SKM-1 (cell line): Measurements from ENCODE around the gene PLK5.
"Not testable (repeated sequence)": the region's sequence is repeated elsewhere in the genome, so short reads cannot be mapped to it uniquely, and the experiment has no call there.

Experiments used
- DNase-seq: peaks from one replicate; lab custom pipeline; 2025; ENCODE audit not compliant: unreplicated experiment; lab: John Stamatoyannopoulos, UW

The PLK5 gene, protein sequence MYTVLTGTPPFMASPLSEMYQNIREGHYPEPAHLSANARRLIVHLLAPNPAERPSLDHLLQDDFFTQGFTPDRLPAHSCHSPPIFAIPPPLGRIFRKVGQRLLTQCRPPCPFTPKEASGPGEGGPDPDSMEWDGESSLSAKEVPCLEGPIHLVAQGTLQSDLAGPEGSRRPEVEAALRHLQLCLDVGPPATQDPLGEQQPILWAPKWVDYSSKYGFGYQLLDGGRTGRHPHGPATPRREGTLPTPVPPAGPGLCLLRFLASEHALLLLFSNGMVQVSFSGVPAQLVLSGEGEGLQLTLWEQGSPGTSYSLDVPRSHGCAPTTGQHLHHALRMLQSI

DNA sequence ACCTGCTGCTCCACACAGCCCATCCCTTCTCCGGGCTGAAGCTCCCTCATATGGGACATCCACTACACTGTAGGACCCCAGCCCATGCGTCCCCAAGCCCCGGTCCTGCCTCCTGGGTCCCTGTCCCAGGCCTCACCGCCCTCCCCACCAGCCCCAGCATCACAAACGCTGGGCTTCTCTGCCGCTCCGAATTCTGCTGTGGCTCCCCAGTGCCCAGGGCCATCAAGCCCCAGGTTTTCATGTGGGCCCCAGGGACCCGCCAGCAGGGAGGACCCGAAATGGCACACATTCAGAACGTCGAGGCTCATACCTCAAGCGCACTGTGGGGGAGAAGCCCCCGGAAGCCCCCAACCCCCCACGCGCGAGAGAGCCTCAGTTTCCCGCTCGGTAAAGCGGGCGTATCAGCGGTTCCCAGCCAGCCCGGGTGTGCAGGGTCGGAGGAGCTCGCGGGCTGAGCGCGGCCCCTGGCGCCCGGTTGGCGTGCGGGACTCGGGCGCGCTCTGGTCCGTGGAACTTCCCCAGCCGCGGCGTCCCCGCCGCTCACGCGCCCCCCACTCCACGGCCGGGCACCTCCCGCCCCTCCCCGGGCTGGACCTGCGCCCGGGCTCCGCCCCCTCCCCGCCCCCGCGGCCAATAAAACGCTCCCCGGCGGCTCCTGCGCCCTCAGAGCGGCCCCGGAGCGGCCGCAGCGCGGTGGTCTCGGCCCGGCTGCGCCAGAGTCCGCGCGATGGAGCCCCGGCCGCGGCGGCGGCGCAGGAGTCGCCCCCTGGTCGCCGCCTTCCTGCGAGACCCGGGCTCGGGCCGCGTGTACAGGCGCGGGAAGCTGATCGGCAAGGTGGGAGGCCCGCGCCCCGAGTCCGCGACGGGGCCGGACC lies at the start of gene PLK5:
Gene PLK5, plus strand, starts transcription at position 666 of the 875 bp plus-strand sequence. CDS start 2,920 bp downstream, outside the sequence.
- DNase-seq = no peak

DNA sequence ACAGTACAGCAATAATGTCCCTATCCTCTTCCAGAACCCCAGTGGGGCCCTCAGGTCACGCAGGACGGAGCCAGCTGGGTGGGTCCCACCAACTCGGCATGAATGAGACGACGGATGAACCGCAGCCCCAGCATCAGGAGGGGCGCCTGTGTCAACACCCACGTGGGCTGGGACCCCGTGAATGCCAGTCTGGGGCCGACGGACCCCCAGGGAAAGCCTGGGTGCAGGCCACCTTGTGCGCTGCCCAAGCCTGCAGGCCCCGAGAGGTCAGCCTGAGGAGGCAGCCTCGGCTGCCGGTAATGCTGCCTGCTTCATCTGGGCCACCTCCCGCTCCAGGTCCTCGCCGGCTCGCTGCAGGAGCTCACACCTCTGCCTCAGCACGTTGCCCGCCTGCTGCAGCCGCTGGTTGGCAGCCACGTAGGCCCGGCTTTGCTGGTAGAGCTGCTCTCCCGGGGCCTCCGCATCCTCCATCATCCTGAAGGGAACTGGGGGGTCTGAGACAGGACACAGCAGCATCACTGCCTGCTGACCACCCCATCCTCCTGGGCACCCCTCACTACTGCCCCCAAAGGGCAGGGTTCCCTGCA lies 49.0 kb upstream of the PLK5 start:
- no peak for DNase-seq

DNA sequence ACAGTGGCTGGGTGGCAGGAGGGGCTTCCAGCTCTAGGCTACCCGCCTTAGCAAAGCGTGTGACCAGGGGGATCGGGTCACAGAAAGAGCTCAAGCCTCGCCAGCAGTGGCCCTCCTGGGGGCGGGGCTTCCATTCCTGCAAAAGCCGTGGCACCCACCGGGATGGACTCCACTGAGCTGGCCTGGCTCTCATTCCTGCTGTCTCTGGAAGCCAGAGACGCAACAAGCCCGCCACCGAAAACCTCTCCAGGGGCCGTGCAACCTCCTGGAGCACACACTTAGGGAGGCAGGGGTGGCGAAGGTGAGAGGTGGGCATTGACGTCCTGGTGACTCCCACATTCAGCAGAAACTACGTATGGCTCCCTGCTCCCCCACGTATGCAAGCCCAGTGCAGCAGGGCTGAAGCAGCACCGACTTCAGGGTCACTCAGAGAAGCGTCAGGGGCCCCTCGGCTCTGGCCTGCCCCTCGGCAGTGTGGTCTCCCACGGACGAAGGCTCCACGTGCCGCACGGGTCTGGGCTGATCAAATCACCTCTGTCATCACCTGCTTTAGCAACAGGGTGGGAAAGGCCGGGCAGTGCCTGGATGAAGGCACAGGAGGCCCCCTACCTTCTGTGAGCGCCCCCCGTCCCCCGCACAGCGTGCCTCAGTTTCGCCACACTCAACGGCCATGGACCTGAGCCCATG lies 48.0 kb upstream of the PLK5 start:
- no peak for DNase-seq

DNA sequence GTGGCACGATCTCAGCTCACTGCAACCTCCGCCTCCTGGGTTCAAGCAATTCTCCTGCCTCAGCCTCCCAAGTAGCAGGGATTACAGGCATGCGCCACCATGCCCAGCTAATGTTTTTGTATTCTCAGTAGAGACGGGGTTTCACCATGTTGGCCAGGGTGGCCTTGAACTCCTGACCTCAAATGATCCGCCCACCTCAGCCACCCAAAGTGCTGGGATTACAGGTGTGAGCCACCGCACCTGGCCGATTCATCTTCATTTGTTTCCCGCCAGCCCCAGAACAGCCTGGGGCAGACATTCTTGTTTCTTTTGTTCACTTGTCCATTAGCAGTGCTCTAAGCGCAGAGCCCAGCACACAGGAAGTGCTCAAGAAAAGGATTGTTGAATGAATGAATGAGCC lies 46.8 kb upstream of the PLK5 start:
- not testable (repeated sequence) for DNase-seq

DNA sequence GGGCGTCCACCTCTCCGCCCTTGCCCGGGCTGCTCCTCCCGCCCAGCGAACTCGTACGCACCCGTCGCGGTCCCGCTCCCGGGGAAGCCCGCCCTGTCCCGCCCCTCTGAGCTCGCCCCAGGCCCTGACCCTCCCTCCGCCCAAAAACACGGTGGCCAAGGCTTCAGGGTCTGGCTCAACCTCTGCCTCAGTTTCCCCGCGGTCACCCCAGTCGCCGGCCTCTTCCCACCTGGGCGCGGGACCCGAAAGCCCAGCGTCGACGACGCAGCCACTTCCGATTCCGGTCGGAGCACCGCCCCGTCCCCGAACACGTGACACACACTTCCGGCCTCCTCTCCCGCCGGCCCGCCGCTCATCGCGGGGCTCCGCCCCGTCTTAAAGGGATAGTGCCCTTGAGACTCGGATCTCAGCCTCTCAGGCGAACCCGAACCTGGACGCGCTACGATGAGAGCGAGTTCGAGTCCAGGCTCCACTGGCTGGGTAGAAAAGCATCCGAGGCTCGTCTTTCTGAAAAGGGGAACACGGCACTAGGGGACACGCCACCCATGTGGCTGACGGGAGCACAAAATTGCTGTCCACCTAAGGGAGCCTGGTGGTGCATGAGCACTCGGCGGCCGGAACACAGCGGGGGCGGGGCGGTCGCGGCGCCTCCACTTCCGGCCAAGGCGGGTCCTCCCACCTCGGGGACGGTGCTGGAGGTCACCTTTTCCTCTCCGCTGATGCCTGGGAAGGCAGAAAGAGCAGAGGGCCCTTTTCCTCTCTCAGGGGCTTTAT lies 44.8 kb upstream of the PLK5 start, which contains the start of gene C19orf25:
Gene C19orf25, minus strand, starts transcription at position 282 of the 774 bp plus-strand sequence. CDS start 312 bp downstream, outside the sequence.
- DNase-seq = peak; percentile 87

DNA sequence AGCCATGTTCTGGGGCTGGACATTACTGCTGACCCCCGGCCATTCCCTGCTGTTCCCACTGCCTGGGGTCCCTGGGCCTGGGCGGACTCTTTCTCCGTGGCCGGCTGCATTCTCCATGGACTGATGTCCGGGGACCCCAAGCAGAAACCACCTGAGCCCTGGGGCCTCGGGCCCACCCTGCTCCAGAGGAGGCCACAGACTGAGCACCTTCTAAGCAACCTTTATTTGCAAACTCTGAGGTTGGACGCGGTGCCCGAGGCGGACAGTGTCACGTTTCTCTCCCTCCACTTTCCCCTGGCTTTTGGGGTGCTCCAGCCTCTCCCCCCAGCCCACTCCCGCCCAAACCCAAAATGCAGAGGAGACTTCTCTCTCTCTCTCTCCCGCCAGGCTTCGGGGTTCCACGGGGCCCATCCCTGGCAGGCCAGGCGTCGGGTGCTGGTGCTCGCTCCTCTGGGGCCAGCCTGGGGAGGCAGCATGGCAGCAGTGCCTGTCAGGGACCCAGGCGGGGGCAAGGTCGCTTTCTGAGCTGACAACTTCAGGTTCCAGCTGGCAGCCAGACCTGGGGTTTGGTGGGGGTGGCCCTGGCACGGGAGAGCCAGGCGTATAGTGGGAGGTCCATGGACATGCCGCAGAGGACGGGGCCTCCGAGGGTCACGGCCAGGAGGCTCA lies 42.5 kb upstream of the PLK5 start:
- DNase-seq = no peak

DNA sequence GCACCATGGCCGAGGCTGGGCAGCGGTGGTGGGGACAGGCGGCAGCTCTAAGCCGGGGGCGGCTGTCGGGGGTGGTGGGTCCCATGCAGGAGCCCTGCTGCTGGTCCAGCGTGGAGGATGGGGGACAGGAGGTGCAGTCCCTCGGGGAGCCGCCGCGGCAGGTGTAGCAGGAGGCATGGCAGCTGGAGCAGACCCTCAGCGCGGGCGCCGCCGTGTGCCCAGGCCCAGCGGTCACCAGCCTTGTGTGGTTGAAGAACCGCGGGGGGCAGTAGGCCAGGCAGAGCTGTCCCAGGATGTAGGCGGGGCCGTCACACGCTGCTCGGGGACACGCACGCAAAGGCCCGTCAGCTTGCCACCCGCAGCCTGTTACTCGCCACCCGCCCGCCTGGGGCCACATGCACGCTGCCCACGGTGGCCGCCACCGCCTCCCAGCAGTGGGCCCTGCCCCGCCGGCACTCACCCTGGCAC lies 42.0 kb upstream of the PLK5 start:
- DNase-seq = no peak

DNA sequence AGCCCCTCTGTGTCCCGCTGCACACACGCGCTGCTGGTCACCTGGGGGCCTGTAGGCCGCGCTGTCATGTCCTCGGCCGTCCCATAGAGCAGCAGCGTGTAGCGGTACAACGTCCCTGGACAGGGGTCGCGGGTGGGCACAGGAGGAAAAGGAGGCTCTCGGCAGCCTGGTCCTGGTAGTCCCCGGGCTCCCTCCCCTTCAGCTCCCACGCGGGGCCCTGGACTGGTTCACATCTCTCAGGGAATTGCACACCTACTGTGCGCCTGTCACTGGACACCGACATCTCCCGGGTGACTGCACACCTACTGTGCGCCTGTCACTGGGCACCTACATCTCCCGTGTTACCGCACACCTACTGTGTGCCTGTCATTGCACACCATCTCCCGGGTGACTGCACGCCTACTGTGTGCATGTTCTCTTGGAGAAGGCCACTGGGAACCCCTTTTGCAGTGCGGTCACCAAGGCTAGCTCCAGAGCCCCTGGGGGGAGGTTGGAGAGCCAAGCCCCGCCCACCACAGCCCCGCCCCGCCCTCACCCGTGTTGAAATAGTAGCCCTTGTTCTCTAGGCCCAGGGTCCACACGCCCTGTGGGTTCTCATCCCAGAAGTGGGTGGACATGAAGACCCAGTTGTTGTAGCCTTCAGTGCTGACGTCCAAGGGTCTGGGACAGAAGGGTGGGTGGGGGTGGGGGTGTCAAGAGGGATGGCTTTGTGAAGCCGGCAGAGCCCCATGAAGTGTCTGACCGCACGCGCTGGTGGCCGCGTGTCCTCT lies 41.3 kb upstream of the PLK5 start:
- no peak for DNase-seq

DNA sequence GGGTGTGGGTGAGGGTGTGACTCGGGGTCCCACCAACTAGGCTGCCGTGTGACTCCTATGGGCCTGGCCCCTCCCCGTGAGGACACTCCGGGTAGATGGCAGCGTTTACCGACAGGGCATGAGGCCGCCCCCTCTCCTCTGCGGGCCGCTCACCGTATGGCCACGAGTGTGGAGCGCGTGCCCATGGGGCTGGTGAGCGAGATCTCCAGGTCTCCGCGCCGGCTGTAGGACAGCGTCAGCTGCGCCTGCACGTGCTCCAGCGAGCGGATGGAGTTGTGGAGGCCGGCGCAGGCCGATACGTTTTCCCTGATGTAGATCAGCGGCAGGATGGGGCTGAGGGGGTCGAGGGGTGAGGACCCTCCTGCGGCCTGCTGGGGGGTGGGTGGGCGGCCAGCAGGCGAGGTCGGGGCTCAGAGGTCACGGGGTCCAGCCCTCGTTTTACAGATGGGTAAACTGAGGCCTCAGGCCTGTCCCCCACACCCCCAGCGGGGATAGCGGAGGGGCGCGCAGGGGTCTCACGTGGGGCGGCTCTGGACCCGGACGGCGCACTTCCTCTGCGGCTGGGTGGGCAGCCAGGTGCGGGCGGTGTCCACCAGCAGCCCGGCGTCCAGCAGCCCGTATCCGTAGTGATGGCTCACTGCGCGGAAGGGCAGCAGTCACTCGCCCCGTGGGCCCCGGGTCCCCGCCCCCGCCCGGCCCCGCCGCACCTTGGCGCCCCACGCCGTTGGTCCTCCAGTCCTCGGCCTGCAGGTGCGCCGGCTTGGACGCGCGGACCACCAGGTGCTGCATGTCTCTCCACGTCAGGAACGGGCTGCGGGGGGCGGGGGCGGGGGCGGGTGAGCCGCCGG lies 40.5 kb upstream of the PLK5 start:
- DNase-seq = no peak

DNA sequence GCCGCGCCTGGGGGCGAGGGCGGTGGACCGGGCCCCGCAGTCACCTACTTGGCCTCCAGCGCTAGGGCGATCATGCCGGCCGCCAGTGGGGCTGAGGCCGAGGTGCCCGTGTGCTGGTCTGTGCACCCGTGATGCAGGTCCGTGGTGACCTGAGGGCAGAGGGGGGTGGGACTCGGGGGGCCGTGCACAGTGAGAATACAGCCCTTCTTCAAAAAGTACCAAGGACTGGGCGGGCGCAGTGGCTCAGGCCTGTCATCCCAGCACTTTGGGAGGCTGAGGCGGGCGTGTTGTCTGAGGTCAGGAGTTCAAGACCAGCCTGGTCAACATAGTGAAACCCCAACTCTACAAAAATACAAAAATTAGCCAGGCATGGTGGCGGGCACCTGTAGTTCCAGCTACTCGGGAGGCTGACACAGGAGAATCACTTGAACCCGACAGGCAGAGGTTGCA lies 39.9 kb upstream of the PLK5 start:
- no peak for DNase-seq

DNA sequence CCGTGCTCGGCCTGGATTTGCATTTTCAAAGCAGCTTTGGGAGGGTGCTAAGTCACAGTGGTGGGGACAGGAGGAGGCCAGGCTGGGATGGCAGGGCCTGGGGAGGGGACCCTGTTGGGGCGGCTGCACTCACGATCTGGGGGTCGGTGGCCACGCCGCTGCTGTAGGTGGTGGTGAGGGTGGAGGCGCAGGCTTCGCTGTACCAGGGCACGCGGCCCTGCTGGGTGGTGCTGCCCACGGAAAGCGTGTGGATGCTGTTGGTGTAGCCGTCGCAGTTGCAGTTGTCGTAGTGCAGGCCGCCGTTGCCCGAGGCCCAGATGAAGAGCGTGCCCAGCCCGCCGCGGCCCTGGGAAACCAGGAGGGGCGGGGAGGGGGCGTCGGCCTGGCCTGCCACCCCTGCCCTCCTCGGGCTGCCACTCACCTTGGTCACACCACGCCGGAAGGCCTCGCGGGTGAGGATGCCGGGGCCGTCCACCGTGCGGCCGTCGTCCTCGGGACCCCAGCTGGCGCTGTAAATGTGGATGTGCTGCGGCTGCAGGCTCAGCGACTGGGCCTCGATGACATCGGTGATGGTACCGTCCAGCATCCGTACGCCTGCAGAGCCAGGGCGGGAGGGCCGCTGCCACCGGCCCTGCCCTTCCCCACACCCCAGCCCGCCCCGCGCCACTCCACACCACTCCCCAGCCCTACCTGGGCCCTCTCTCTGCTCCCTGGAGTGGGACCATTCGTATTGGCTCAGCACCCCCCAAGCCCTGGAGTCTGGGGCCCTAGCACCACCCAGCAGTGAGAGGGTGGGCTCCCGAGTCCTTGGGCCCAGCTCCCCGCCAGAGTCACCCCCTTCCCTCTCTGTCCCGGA lies 36.9 kb upstream of the PLK5 start:
- no peak for DNase-seq

DNA sequence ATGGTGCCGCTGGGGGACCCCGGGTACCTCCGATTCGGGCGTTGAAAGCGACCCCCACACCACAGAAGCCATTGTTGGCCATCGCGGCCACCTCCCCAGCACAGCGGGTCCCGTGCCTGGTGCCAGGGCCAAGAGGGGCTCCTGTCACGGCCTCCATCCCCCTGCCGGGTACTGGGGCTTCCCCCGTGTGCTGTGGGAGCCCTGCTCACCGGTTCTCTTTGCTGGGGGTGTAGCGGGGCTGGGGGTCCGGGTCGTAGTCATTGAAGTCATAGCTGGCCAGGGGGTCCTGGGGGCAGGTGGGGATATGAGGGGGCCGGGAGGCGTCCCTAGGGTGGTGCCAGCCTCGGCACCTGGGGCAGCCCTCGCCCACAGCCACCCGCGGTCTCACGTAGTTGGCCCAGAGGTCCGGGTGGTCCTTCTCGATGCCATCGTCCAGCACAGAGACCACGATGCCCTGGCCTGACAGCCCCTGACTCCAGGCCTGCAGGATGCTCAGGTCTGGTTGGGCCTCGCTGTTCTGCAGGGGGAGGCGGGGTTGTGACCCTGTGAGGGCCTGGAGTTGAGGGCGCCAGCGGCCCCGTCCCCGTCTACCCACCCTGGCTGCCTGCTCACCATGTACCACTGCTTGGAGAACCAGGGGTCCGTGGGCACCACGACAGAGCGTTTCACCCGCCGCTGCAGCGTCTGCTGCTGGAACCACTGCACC lies 36.1 kb upstream of the PLK5 start:
- no peak for DNase-seq

DNA sequence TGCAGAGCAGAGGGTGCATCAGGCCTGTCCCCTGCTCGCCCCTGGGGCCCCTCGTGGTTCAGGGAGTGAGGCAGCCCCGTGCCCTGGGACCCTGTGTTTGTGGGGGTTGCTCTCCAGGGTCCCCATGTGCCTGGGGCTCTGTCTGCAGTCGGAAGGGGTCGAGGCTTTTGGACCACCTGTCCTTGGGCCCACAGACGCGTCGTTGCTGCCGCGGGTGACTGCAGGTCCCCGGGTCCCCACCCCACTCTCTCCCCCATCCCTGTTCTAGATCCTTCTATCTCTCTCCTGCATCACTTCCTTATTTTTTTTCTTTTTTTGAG lies 35.6 kb upstream of the PLK5 start:
- DNase-seq = no peak

DNA sequence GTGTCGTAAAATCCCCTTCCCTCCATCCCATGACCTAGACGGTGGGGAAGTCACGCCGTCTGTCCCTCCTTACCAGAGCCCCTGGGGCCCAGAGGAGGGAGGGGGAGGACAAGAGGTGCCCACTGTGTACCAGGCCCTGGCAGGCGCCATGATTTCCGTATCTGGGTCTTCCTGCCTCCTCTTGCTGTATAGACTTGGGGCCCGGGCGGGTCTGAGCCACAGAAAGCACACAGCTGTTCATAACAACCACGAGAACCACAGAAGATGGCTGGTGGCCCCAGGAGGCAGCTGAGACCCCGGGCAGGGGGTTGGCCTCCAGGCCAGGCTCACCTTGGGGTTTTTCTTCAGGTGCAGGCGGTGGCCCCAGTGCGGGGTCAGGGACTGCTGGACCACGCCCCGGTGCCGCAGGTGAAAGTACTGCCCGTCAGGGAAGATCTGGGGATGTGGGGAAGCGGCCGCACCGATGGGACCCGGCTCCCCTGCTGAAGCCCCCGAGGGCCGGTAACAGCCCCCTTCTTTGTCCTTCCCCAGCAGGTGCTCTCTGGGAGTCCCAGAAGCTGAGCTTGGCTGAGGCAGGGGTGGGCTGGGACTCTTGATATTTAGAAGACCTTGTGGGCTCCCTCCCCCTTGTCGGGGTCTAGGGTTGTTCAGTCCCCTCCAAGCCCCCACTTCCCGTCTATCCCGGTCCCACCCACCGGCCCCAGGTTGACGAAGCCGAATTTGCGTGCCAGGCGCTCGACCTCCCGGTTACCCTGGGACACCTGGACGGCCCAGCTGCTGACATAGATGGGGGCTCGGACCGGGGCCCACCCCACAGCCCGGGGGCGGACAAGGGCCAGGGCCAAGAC lies 34.2 kb upstream of the PLK5 start:
- DNase-seq = no peak

DNA sequence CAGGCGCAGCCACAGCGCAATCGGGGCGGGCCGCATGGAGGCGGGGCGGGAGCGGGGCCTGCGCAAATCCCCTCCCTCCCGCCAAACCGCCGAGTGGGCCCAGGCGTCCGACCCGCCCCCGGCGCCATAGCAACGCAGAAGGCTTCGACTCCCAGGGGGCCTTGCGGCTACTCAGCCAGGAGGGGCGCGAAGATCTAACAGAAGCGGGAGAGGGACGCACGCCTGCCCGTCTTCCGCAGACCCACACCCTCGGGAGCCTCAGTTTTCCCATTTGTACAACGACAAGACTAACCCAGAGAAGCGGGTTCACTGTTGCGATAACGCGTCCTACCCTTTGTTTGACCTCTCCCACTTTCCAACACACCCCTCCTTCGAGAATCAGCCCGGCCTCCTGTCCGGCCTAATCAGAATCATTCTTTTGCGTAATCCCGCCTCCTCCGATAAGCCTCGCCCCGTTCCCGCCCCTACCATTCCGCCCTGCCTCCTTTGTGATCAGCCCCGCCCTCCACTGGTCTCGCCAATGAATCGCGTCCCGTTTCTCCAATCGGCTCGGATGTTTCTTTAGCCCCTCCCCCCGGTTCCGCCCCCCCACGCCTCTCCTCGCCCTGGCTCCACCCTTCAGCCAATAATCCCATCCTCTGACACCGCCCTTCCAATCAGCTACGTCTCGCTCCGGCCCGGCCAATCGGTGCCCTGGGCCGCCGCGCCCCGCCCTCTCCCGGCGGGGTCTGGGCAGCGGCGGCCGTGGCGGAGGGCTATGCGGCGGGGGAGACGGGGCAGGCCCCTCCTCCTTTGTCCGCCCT lies 33.4 kb upstream of the PLK5 start, which contains the start of gene PCSK4:
Gene PCSK4, minus strand, starts transcription at position 40 of the 803 bp plus-strand sequence. Its CDS starts 4 bp downstream, at position 36.
- peak; percentile 100 for DNase-seq
